NCI-H524 treated with DMSO at 0.1 percent for 48 hours (cell line): Measurements from ENCODE around the gene CTAGE6.
A peak's percentile ranks its signal among the peaks of the same experiment; 100 is the strongest.
"Not testable (repeated sequence)": the region's sequence is repeated elsewhere in the genome, so short reads cannot be mapped to it uniquely, and the experiment has no call there.

Experiments
- DNase-seq: peaks from one replicate; lab custom pipeline; 2025; lab: John Stamatoyannopoulos, UW

The CTAGE6 gene, protein sequence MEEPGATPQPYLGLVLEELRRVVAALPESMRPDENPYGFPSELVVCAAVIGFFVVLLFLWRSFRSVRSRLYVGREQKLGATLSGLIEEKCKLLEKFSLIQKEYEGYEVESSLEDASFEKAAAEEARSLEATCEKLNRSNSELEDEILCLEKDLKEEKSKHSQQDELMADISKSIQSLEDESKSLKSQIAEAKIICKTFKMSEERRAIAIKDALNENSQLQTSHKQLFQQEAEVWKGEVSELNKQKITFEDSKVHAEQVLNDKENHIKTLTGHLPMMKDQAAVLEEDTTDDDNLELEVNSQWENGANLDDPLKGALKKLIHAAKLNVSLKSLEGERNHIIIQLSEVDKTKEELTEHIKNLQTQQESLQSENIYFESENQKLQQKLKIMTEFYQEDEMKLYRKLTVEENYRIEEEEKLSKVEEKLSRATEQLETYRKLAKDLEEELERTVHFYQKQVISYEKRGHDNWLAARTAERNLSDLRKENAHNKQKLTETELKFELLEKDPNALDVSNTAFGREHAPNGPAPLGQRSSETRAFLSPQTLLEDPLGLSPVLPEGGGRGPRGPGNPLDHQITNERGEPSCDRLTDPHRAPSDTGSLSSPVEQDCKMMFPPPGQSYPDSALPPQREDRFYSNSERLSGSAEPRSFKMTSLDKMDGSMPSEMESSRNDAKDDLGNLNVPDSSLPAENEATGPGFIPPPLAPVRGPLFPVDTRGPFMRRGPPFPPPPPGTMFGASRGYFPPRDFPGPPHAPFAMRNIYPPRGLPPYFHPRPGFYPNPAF

DNA sequence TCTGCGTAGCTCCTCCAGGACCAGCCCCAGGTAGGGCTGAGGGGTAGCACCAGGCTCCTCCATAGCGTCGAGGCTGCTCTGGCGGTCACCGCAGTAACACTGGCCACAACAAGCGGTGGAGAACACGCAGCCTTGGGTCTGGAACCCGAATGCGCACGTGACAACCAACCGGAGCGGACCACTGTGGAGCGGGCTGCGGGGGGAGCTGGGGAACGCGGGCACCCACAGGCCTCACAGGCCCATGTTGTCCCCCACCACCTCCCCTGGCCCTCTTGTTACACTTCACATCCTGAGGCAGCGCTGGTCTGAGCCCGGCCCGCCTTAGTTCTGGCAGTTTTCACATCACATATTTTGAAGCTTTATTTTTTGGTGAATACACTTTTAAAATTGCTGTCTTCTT, at the start of gene CTAGE6:
Gene CTAGE6 (minus strand): TSS at position 101 of the 400 bp plus-strand sequence. CDS start 38 bp downstream, at position 63.
- not testable (repeated sequence) for DNase-seq

GRCh38 chr7:143806664-143807071, 49.2 kb upstream of the CTAGE6 start:
- DNase-seq, result not testable (repeated sequence)

DNA sequence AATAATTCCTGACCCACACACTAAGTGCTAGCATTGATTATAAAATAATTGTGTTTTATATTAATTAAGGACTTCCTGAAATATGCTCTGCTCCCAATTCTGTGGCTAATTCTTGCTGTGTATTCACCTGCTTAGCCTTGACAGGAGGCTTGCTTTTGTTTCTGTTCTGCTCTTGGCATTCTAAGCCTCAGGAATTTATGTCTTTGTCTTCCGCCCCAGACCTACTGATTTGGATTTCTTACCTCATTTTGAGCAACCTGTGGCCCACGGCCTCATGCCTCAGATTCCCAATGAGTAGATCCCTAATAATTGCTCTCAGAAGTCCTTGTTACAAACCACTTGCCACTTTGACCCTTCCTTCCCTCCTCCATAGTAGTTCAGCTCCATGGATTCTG, 40.4 kb upstream of the CTAGE6 start:
- DNase-seq, result not testable (repeated sequence)

GRCh38 chr7:143797119-143797895, 39.8 kb upstream of the CTAGE6 start:
- not testable (repeated sequence) for DNase-seq

DNA sequence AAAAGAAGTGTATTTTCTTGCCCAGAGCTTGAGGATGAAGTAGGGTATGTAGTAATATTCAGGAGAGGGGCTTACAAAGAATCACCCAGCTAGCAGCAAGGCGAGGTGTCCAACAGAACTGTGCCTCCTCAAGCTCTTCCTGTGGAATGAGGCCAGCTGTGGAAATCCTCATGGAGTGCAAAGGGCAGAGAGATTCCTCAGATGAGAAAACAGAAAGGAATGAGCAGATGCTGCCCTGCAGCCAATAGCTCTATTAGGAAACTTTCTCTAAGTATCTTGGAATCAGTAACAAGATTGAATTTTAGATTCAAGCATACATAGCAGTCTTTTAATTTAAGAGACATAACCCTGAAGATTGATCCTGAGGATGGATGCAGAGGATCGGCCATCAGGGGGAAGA, 38.2 kb upstream of the CTAGE6 start:
- not testable (repeated sequence) for DNase-seq

- not testable (repeated sequence) for DNase-seq
Observed at GRCh38 chr7:143792633-143793032, 35.1 kb upstream of the CTAGE6 start.

DNA sequence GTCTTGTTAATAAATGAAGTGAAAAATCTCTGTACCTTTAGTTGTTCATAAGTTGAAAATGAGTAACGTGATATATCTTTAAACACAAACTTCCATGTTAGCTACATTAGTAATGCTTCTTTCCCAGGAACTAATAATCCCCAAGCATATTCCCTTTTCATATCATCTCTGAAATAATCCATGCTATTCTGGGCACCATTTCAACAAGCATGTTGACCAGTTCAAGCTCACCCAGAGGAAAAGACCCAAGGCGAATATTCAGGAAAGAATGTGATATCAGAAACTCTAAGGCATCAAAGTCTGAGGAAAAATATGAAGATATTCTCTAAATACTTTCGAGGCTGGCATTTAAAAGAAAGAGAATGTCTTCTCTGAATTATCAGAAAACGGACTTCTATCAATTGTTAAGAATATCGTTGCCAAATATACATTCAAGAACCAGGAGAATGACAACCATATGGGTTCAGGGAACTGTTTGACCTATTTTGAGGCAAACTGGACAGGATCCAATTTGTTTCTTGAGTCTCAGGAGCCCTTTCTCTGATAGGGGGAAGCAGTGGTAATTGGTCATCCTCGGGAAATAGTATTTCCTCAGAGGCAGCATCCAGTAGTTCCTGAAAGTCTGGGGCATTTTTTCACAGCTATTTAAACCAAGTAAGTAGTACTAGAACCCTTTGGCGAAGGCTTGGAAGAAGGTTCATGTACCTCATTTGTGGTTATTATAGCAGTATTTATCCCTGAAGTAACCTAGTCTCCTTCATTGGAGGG, 28.1 kb upstream of the CTAGE6 start:
- DNase-seq, result not testable (repeated sequence)

GRCh38 chr7:143779591-143779990, 22.1 kb upstream of the CTAGE6 start:
- DNase-seq, result not testable (repeated sequence)

GRCh38 chr7:143772738-143773468, 15.4 kb upstream of the CTAGE6 start:
- not testable (repeated sequence) for DNase-seq

DNA sequence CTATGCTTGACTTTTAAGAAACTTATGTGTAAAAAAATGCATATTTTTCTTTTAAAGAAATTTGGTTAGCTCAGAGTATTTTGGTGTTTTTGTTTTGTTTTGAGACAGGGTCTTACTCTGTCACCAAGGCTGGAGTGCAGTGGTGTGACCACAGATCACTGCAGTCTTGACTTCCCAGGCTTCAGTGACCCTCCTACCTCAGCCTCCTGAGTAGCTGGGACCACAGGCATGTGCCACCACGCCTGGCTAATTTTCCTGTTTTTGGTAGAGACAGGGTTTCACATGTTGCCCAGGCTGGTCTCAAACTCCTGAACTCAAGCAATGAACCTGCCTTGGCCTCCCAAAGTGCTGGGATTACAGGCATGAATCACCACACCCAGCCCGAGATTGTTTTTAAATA, 10.0 kb upstream of the CTAGE6 start:
- DNase-seq, result not testable (repeated sequence)

DNA sequence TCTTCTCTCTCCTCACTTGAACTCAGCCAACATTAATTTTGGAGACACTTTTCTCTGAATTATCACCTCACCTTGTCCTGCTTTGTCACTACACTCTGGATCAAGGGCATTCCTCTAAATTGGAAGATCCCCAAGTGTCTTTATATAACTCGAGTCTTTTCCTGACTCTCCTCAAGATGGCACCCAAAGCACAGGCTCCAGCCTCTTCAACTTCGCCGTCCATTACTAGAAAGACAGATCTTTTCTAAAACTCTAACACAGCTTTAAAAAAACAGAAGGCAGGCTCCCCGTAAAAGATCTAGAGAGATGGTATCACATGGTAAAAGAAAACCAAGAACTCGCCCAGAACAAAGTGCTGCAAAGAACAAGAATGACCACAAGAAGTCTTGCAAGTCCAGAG, 8.2 kb upstream of the CTAGE6 start:
- not testable (repeated sequence) for DNase-seq

- not testable (repeated sequence) for DNase-seq
Observed at GRCh38 chr7:143763065-143763464, 5.6 kb upstream of the CTAGE6 start.

DNA sequence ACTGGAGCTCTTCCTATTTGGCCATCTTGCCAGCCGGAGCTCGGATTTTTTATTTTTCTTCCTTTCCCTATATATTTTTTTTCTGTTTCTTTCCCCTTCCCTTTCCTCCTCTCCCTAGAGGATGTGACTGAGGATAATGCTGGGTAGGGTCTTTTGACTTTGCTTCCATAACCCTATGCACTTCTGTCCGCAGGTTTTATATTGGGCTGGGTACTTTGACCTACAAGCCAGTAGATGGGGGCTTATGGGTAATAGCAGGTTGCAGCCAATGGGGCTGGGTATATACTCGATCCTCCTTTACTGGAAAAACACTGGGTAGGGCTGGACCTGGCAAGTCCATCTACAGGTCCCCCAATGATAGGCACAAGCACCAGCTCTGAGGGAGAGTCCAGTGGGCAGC, 12.2 kb downstream of the CTAGE6 start:
- DNase-seq, result not testable (repeated sequence)

DNA sequence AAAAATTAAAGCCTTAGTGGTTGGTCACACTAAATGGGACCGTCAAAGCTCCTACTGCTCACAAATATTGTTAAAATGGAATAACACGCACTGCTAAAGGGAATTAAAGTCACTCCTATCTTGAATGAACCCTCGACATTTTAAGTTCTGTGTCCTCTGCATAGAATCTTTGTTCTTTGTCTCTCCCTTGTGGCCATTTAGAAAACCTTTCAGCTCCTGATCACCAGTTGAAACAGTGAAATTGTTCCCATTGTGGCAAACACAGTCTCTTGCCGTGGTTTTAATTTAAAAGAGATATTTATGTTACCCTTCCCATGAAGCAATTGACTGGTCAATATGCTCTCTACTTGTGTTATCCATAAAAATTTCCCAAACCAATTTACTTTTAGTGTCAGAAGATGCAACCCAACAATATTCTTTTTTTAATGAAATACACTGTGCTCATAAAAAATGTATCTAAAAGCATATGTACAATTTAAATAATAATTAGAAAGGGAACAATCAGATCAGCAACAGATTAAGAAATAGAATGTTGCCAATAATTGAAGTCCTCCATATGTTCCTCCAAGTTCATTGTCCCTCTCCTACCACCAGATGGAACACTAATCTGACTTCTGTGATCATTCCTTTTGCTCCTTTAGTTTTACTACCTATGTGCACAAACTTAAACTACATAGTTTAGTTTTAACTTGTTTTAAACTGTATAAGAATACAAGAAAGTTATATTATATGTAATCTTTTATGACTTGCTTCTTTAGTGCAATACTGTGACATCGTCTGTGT, 20.3 kb downstream of the CTAGE6 start:
- DNase-seq, result peak; percentile 8

DNA sequence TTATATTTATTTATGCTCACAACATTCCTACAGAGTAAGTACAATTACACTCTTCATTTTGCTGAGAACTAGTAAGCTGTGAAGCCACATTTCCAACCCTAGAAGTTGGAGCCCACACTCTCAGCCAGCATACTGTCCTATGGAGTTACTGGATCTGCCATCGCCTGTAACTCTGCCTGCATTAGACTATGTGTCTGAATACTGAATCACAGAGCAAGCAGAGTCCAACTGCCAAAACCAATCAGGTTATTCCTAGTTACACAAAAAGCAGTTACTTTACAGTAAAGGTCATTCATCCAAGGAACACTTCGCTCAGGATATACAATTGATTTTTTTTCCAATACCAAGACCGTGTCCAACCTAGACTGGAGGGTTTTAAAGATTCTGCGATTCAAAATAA, 21.5 kb downstream of the CTAGE6 start:
- DNase-seq, result no peak

DNA sequence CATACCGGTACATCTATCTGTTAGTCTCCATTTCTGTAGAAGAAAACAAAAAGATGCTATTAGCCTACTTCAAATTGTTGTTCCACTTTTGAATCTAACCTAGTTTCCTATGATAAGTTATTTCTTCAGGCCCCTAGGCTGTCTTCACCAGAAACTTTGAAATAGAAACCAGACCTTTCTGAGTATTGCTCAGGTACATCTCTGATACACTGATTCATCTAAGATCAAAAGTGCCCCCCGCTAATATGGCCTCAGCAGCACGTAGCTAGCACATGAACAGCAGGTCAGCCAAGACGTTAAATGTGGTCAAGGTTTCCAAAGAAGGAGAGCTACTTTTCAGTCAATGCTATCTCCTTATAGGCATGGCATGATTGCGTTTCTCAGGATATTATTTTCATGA, 23.6 kb downstream of the CTAGE6 start:
- no peak for DNase-seq

DNA sequence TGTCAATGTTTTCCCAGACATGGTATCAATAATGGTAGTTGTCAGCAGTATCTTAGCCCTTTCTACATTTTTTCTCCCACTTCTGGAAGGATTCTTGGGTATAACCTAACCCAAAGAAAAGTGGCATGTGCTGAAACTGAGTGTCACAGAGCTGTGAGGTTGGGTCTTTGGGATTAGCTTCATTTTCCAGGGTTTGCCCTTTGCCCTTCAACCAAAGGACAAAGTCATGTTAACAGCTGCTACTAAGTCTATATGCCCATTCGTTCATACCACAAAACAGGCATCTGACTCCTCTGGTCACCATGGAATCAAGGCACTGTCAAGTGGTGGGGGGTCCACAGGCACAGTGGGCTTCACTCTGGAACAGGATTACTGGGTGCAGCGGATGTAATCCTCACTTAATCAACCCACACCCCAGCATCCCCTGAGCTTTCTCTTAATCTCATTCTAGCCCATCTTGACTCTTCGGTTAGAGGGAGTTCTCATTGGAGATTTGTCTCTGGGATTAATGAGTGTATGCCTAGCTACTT, 29.1 kb downstream of the CTAGE6 start:
- no peak for DNase-seq

GRCh38 chr7:143727561-143727960, 29.9 kb downstream of the CTAGE6 start:
- not testable (repeated sequence) for DNase-seq

GRCh38 chr7:143726143-143726542, 31.4 kb downstream of the CTAGE6 start:
- not testable (repeated sequence) for DNase-seq

- DNase-seq, result not testable (repeated sequence)
Observed at GRCh38 chr7:143720335-143720734, 37.2 kb downstream of the CTAGE6 start.
